Right lobe of liver (tissue), 6 donors: Measurements from ENCODE around the gene MARCHF4. TPM values are rescaled to one million over a fixed set of nuclear protein-coding genes. Genes with fewer than 3 reads are reported as not detected.
A peak's percentile ranks its signal among the peaks of the same experiment; 100 is the strongest.

Source experiments
- ATAC-seq, 4 donors: fragments of 200-7000 bp; cut with Tn5 transposase; one replicate each; pipeline ENCODE4 v1.9.1; 2020; ENCODE audit warnings: mild to moderate bottlenecking in 4 of 4, moderate library complexity in 4 of 4
- DNase-seq, 3 donors: peaks; one replicate each; pipeline ENCODE4 v3.0.0-alpha.2; 2020
- H3K27ac ChIP-seq, 3 donors: fragments of 200-600 bp; one replicate each; pipeline ENCODE4 v1.8.0; 2022
- H3K27me3 ChIP-seq, 2 donors: fragments of 200-600 bp; one replicate each; pipeline ENCODE4 v1.8.0; 2022
- H3K36me3 ChIP-seq, 4 donors: fragments of 200-600 bp; sonication (generic) in 1 of 4; one replicate each; pipeline versions ENCODE4 v1.5.1 to v1.8.0; 2017 to 2022; ENCODE audit warnings: control low read depth in 1 of 4
- H3K4me1 ChIP-seq, 4 donors: fragments of 200-600 bp; sonication (generic) in 1 of 4; one replicate each; pipeline versions ENCODE4 v1.5.1 to v1.8.0; 2017 to 2022; ENCODE audit warnings: control low read depth in 1 of 4
- H3K4me3 ChIP-seq, 3 donors: fragments of 200-600 bp; one replicate each; pipeline ENCODE4 v1.8.0; 2022
- H3K9me3 ChIP-seq, 4 donors: fragments of 200-600 bp; sonication (generic) in 1 of 4; one replicate each; pipeline versions ENCODE4 v1.5.1 to v1.8.0; 2017 to 2022; ENCODE audit warnings: control low read depth in 1 of 4
- POLR2A ChIP-seq: fragments of 450-650 bp; IDR thresholded peaks from one replicate; pipeline ENCODE4 v1.6.1; 2017; ENCODE audit warnings: antibody characterized with exemption, mild to moderate bottlenecking
- WGBS: methylation state at CpG from one replicate; pipeline ENCODE4 v1.1.6; 2018; ENCODE audit warnings: low coverage, low lambda C conversion rate; ENCODE audit not compliant: insufficient coverage; ENCODE audit errors: missing lambda C conversion rate; 5-methylcytosine and 5-hydroxymethylcytosine counted together
- intact Hi-C, 2 donors: fragments of 100-400 bp; cut with DNase I; formaldehyde crosslinking; loops; one replicate each; pipeline versions ENCODE4 v1.11.2 to v1.14.1; 2022
- total RNA-seq, 6 experiments: library from RNA; depleted of rRNA in 2 of 6; stranded (reverse); fragments of >200 nt in 2 of 6; fragmentation: NEBNext Ultra II Directional in 3 of 6; extraction: Animal tissue kit (Norgen Biotek cat#: 25700) in 3 of 6; gene quantifications; one replicate each; pipeline versions ENCODE4 v1.1.0 to v1.2.4, GENCODE V29; 2016 to 2023
- TF ChIP-seq, protein P1 (sequence below), 4 donors: fragments of 200-600 bp in 3 of 4; fragments of 450-650 bp in 1 of 4; IDR thresholded peaks; one replicate each; pipeline versions ENCODE4 v1.5.1 to v1.8.0; 2016 to 2022; ENCODE audit warnings: antibody characterized with exemption in 4 of 4, mild to moderate bottlenecking in 2 of 4
- donor health status: DM: no; HTN: yes; CAD: no.
- donor health status: DM: no; HTN: no; CAD: no.
- donor health status: DM: no; HTN: no; CAD: no.
- donor health status: DM: no; HTN: yes; CAD: no.
- donor health status: DM: no; HTN: yes; CAD: no.

The MARCHF4 gene
- total RNA-seq, 6 experiments from 2014 or later, result not detected

DNA sequence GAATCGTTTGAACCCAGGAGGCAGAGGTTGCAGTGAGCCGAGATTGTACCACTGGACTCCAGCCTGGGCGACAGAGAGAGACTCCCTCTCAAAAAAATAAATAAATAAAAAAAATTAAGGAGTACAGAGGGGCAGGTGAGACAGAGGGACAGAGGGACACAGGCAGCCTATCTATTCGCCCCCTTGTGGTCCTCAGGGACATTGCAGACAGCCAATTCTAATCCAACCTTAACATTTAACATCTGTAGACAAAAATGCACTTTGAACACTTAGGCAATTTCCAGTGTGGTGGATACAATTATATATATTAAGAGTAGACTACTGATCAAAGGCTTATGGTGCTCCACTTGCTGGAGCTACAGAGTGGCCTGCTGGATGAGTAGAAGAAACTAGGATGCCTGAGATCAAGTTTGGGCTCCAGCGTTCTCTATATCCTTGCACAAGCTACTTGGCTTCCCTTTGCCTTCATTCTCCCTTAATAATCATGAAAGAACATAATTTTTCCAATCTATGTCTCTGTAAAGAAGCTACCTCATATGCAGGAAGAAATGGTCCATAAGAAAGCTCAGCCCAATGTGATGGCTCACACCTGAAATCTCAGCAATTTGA is 31.8 kb upstream of the MARCHF4 start:
- ATAC-seq (peak; percentile 93 to 95 (median 94)), DNase-seq (peak in 2 of 3 donors; percentile 31 to 53)
- Histone ChIP-seq H3K4me3 (no peak overlapping the region), H3K4me1 (no peaks in the 10 kb centered on the region), H3K36me3 (no peaks in the 10 kb centered on the region), H3K9me3 (no peaks in the 10 kb centered on the region), H3K27ac (no peak overlapping the region), H3K27me3 (no peaks in the 10 kb centered on the region)
- intact Hi-C loops, result loop anchor here in 1 of 2 donors (10.0 kb wide), 1 partner anchor 289 kb away; no protein-coding TSS in a partner anchor
- no peak for TF ChIP-seq POLR2A
- TF ChIP-seq, protein P1, sequence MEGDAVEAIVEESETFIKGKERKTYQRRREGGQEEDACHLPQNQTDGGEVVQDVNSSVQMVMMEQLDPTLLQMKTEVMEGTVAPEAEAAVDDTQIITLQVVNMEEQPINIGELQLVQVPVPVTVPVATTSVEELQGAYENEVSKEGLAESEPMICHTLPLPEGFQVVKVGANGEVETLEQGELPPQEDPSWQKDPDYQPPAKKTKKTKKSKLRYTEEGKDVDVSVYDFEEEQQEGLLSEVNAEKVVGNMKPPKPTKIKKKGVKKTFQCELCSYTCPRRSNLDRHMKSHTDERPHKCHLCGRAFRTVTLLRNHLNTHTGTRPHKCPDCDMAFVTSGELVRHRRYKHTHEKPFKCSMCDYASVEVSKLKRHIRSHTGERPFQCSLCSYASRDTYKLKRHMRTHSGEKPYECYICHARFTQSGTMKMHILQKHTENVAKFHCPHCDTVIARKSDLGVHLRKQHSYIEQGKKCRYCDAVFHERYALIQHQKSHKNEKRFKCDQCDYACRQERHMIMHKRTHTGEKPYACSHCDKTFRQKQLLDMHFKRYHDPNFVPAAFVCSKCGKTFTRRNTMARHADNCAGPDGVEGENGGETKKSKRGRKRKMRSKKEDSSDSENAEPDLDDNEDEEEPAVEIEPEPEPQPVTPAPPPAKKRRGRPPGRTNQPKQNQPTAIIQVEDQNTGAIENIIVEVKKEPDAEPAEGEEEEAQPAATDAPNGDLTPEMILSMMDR (IDR thresholded peaks at IDR 0.05), result peak; percentile 73 to 87 (median 82)
- 28% methylated on average over 4 of the region's 5 CpGs for WGBS

DNA sequence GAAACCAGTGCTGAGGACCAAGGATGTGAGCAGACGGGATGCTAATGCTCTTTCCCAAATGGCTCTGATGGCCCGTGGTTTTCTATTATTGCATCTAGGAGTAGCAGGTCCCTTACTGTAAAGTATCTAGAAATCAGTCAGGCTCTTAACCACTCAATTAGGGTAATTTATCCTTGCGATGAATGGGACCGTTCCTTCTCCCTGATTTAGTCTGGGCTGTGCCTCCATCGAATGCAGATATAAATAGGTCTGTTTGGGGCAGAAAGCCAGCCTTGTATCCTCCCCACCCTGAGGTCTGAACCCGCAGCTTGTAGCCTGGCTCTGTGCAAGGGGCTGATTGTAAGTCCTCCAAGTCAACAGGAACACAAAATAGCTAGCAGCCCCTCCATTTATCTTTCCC is 30.5 kb upstream of the MARCHF4 start:
- no peak overlapping the region for H3K27ac ChIP-seq
- no peaks in the 10 kb centered on the region for H3K9me3 ChIP-seq
- no peak for DNase-seq
- WGBS, result 61% methylated on average over 4 of the region's 6 CpGs
- intact Hi-C loops, result loop anchor here in 1 of 2 donors (10.0 kb wide), 1 partner anchor 288 kb away; no protein-coding TSS in a partner anchor
- no peak for ATAC-seq
- H3K36me3 ChIP-seq, result no peaks in the 10 kb centered on the region
- TF ChIP-seq POLR2A, result no peak
- TF ChIP-seq, protein P1 (IDR thresholded peaks at IDR 0.05), result no peak
- H3K27me3 ChIP-seq, result no peaks in the 10 kb centered on the region
- no peak overlapping the region for H3K4me3 ChIP-seq
- no peaks in the 10 kb centered on the region for H3K4me1 ChIP-seq

DNA sequence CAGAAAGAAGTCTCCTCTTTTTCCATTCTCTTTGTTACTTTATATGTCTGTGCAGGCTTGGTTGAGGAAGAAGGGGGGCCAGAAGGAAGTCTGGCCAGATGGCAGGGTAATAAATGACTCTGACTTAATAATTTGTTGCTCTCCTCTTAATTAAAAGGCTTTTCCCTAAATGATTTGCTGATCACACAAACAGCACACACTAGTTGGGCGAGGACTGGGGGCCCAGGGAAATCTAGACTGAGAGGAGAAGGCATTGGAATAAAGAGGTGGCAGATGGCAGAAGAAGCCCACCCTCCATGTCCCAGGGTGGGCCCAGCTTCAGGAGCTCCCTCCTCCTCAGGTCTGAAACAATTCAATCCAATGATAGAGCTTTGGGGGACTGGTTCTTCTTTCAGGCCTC is 27.3 kb upstream of the MARCHF4 start:
- Histone ChIP-seq H3K27ac (no peak overlapping the region), H3K36me3 (no peaks in the 10 kb centered on the region), H3K9me3 (no peaks in the 10 kb centered on the region), H3K4me3 (no peak overlapping the region), H3K27me3 (no peaks in the 10 kb centered on the region), H3K4me1 (no peaks in the 10 kb centered on the region)
- DNase-seq, result no peak
- intact Hi-C loops, result loop anchor here in 1 of 2 donors (10.0 kb wide), 1 partner anchor 285 kb away; no protein-coding TSS in a partner anchor
- ATAC-seq, result no peak
- TF ChIP-seq, protein P1 (IDR thresholded peaks at IDR 0.05), result no peak
- TF ChIP-seq POLR2A, result no peak
- 63% methylated on average over 1 of the region's 1 CpG for WGBS

DNA sequence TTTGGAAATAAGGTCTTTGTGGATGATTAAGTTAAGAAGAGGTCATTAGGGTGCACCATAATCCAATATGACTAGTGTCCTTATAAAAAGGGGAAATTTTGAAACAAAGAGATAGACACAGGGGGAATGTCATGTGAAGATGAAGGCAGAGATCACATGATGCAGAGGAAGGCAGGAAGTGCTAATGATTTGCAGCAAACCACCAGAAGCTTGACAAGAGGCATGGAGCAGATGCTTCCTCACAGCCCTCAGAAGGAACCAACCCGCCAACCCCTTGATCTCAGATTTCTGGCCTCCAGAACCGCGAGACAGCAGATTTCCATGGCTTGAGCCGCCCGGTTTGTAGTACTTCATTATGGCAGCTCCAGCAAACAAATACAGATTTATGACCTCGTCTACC is 22.6 kb upstream of the MARCHF4 start:
- H3K36me3 ChIP-seq, result no peaks in the 10 kb centered on the region
- 80% methylated on average over 5 of the region's 6 CpGs for WGBS
- no peaks in the 10 kb centered on the region for H3K4me1 ChIP-seq
- no peak for DNase-seq
- ATAC-seq, result peak in 1 of 4 donors; percentile 24
- H3K9me3 ChIP-seq, result no peaks in the 10 kb centered on the region
- no peak overlapping the region for H3K27ac ChIP-seq
- intact Hi-C loops, result no loop called here
- H3K4me3 ChIP-seq, result no peak overlapping the region
- H3K27me3 ChIP-seq, result no peaks in the 10 kb centered on the region
- TF ChIP-seq, protein P1 (IDR thresholded peaks at IDR 0.05), result no peak
- TF ChIP-seq POLR2A, result no peak
